GM23338 (cell line): Measurements from ENCODE around the gene PAK1IP1. TPM values are rescaled to one million over a fixed set of nuclear protein-coding genes. Genes with fewer than 3 reads are reported as not detected.

ENCODE experiments used
- ATAC-seq: fragments of 200-7000 bp; cut with Tn5 transposase; 3 replicates; pipeline ENCODE4 v1.9.1; 2020
- DNase-seq: peaks from one replicate; pipeline ENCODE4 v3.0.0-alpha.2; 2015; ENCODE audit warnings: low spot score
- H2AFZ ChIP-seq: fragments of 200-600 bp; sonication (generic); 2 replicates; pipeline ENCODE4 v1.8.0; 2016; ENCODE audit warnings: antibody characterized with exemption, mild to moderate bottlenecking, moderate library complexity
- H3F3A ChIP-seq: fragments of 200-600 bp; sonication (generic); replicated peaks from 2 replicates; pipeline ENCODE4 v1.8.0; 2017; ENCODE audit warnings: antibody characterized with exemption, mixed run types, low read depth
- H3K27ac ChIP-seq: fragments of 200-600 bp; sonication (generic); 2 replicates; pipeline ENCODE4 v1.6.1; 2016; ENCODE audit warnings: low read depth
- H3K27me3 ChIP-seq: fragments of 200-600 bp; sonication (generic); 2 replicates; pipeline ENCODE4 v1.8.0; 2016; ENCODE audit warnings: mild to moderate bottlenecking, mixed run types, moderate library complexity; ENCODE audit not compliant: insufficient read depth
- H3K36me3 ChIP-seq: fragments of 200-600 bp; sonication (generic); 2 replicates; pipeline ENCODE4 v1.8.0; 2016; ENCODE audit warnings: mild to moderate bottlenecking; ENCODE audit not compliant: insufficient read depth
- H3K4me1 ChIP-seq: fragments of 200-600 bp; sonication (generic); 2 replicates; pipeline ENCODE4 v1.8.0; 2016; ENCODE audit warnings: mild to moderate bottlenecking, moderate library complexity; ENCODE audit not compliant: insufficient read depth
- H3K4me2 ChIP-seq: fragments of 200-600 bp; sonication (generic); 2 replicates; pipeline ENCODE4 v1.7.1; 2017; ENCODE audit warnings: mixed run types
- H3K4me3 ChIP-seq: fragments of 200-600 bp; sonication (generic); 2 replicates; pipeline ENCODE4 v1.6.1; 2016; ENCODE audit warnings: mixed run types
- H3K79me2 ChIP-seq: fragments of 200-600 bp; sonication (generic); replicated peaks from 2 replicates; pipeline ENCODE4 v1.8.0; 2017; ENCODE audit warnings: mild to moderate bottlenecking; ENCODE audit not compliant: insufficient read depth
- H3K9me2 ChIP-seq: fragments of 200-600 bp; sonication (generic); 2 replicates; pipeline ENCODE4 v1.8.0; 2017; ENCODE audit not compliant: insufficient read depth
- H4K20me1 ChIP-seq: fragments of 200-600 bp; sonication (generic); replicated peaks from 2 replicates; pipeline ENCODE4 v1.8.0; 2017; ENCODE audit warnings: mild to moderate bottlenecking; ENCODE audit not compliant: insufficient read depth
- H3K27ac Mint-ChIP-seq: 2 replicates; pipeline ENCODE4 v1.8.0; 2020; ENCODE audit warnings: inconsistent platforms, mild to moderate bottlenecking, moderate library complexity, mixed read lengths
- H3K27me3 Mint-ChIP-seq: 3 replicates; pipeline ENCODE4 v1.8.0; 2022; ENCODE audit warnings: low read depth, mild to moderate bottlenecking, moderate library complexity, mixed read lengths, inconsistent platforms; ENCODE audit not compliant: insufficient read depth, poor library complexity
- H3K36me3 Mint-ChIP-seq: 3 replicates; pipeline ENCODE4 v1.8.0; 2021; ENCODE audit warnings: low read depth, mild to moderate bottlenecking, inconsistent platforms, moderate library complexity, mixed read lengths
- H3K4me1 Mint-ChIP-seq: 3 replicates; pipeline ENCODE4 v1.8.0; 2020; ENCODE audit warnings: mild to moderate bottlenecking, inconsistent platforms, mixed read lengths
- H3K4me3 Mint-ChIP-seq: 3 replicates; pipeline ENCODE4 v1.8.0; 2021; ENCODE audit warnings: moderate library complexity, mild to moderate bottlenecking, inconsistent platforms, mixed read lengths
- H3K9me3 Mint-ChIP-seq: 3 replicates; pipeline ENCODE4 v1.8.0; 2020; ENCODE audit warnings: moderate library complexity, mild to moderate bottlenecking, inconsistent platforms, mixed read lengths
- CREB1 ChIP-seq: fragments of 250-450 bp; sonication (Bioruptor Pico); IDR thresholded peaks from 2 replicates; pipeline ENCODE4 v1.5.0; 2020; ENCODE audit warnings: low read depth, mild to moderate bottlenecking, moderate library complexity
- EZH2phosphoT487 ChIP-seq: fragments of 200-600 bp; sonication (generic); IDR thresholded peaks from one replicate; pipeline ENCODE4 v1.8.1; 2018; ENCODE audit warnings: antibody characterized with exemption; ENCODE audit not compliant: unreplicated experiment
- NANOG ChIP-seq: IDR thresholded peaks from 2 replicates; pipeline ENCODE4 v1.6.1; 2016; ENCODE audit warnings: antibody characterized with exemption, borderline replicate concordance
- POLR2AphosphoS5 ChIP-seq: IDR thresholded peaks from 2 replicates; pipeline ENCODE4 v1.6.1; 2016; ENCODE audit warnings: antibody characterized with exemption, low read depth
- STAT1 ChIP-seq: IDR thresholded peaks from one replicate; pipeline ENCODE4 v1.6.1; 2016; ENCODE audit warnings: antibody characterized with exemption; ENCODE audit not compliant: unreplicated experiment
- ZNF331 ChIP-seq: fragments of 250-450 bp; sonication (Bioruptor Pico); IDR thresholded peaks from 2 replicates; pipeline ENCODE4 v1.5.0; 2020; ENCODE audit warnings: low read depth, mild to moderate bottlenecking, moderate library complexity
- polyA plus RNA-seq: library from polyadenylated mRNA; unstranded; fragments of >200 nt; fragmentation: Nextera tagmentation; extraction: Ambion mirVana; gene quantifications from 2 replicates; pipeline ENCODE4 v1.2.1, GENCODE V29; 2016
- total RNA-seq: library from RNA; depleted of rRNA; stranded (reverse); fragments of >200 nt; shearing (Covaris generic); gene quantifications from 2 replicates; pipeline ENCODE4 v1.2.3, GENCODE V29; 2014
- TF ChIP-seq, protein P1 (sequence below): IDR thresholded peaks from one replicate; pipeline ENCODE4 v1.6.1; 2018; ENCODE audit warnings: antibody characterized with exemption; ENCODE audit not compliant: unreplicated experiment
- TF ChIP-seq, protein P2 (sequence below), 2 experiments: fragments of 200-600 bp in 1 of 2; sonication (generic) in 1 of 2; conservative IDR thresholded peaks; 2 replicates each; pipeline versions ENCODE4 v1.5.1 to v1.6.1; 2016 to 2017; ENCODE audit warnings: antibody characterized with exemption in 2 of 2, low read depth in 2 of 2, mild to moderate bottlenecking in 2 of 2, moderate library complexity in 1 of 2

PAK1IP1 gene
- total and polyA plus RNA-seq, 2 experiments from 2014 or later: 45.5 to 93.2 TPM

DNA sequence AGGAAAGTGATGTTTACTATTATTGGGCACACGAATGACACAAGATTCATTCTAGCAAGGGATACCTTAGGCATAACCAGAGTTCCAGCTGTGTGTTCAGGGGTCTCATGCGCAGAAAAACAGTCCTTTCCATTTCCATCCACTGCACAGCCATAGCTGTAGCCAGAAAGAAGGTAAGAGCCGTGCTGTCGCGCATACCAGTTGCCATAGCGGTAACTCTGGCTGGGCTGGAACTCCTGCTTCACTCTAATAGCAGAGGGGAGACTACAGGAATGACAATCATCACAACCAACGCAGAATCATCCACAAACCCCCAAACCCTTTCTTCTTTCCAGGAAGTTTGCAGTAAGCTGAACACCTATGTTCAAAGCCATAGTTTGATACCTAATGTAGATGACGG lies 7.9 kb upstream of the PAK1IP1 start (continued):
- TF ChIP-seq, protein P1, sequence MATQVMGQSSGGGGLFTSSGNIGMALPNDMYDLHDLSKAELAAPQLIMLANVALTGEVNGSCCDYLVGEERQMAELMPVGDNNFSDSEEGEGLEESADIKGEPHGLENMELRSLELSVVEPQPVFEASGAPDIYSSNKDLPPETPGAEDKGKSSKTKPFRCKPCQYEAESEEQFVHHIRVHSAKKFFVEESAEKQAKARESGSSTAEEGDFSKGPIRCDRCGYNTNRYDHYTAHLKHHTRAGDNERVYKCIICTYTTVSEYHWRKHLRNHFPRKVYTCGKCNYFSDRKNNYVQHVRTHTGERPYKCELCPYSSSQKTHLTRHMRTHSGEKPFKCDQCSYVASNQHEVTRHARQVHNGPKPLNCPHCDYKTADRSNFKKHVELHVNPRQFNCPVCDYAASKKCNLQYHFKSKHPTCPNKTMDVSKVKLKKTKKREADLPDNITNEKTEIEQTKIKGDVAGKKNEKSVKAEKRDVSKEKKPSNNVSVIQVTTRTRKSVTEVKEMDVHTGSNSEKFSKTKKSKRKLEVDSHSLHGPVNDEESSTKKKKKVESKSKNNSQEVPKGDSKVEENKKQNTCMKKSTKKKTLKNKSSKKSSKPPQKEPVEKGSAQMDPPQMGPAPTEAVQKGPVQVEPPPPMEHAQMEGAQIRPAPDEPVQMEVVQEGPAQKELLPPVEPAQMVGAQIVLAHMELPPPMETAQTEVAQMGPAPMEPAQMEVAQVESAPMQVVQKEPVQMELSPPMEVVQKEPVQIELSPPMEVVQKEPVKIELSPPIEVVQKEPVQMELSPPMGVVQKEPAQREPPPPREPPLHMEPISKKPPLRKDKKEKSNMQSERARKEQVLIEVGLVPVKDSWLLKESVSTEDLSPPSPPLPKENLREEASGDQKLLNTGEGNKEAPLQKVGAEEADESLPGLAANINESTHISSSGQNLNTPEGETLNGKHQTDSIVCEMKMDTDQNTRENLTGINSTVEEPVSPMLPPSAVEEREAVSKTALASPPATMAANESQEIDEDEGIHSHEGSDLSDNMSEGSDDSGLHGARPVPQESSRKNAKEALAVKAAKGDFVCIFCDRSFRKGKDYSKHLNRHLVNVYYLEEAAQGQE: no peak
- TF ChIP-seq NANOG: no peak
- TF ChIP-seq, protein P2, sequence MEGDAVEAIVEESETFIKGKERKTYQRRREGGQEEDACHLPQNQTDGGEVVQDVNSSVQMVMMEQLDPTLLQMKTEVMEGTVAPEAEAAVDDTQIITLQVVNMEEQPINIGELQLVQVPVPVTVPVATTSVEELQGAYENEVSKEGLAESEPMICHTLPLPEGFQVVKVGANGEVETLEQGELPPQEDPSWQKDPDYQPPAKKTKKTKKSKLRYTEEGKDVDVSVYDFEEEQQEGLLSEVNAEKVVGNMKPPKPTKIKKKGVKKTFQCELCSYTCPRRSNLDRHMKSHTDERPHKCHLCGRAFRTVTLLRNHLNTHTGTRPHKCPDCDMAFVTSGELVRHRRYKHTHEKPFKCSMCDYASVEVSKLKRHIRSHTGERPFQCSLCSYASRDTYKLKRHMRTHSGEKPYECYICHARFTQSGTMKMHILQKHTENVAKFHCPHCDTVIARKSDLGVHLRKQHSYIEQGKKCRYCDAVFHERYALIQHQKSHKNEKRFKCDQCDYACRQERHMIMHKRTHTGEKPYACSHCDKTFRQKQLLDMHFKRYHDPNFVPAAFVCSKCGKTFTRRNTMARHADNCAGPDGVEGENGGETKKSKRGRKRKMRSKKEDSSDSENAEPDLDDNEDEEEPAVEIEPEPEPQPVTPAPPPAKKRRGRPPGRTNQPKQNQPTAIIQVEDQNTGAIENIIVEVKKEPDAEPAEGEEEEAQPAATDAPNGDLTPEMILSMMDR (conservative IDR thresholded peaks at IDR 0.05; ENCODE audit: low read depth in 2 of 2): no peak
- no peak for TF ChIP-seq EZH2phosphoT487
- no peak for TF ChIP-seq POLR2AphosphoS5
- no peak for TF ChIP-seq ZNF331 (CRISPR knock-in tag)

- Histone ChIP-seq H3K79me2 (peaks cover 1% of the 10 kb centered on the region), H3K27me3 (no peaks in the 10 kb centered on the region), H3K4me2 (0 out of 2 replicates have a peak overlapping the region, but pooled peaks have one; percentile 34), H3K4me3 (no peak overlapping the region), H3F3A (peaks cover under 1% of the 10 kb centered on the region; the same call in 1 of the 2 replicates), H3K9me2 (0 out of 2 replicates have a peak, but pooled peaks cover 6% of the 10 kb centered on the region), H3K36me3 (no peaks in the 10 kb centered on the region), H3K27ac (no peak overlapping the region), H2AFZ (no peak overlapping the region), H4K20me1 (no peaks in the 10 kb centered on the region), H3K4me1 (peaks cover 17% of the 10 kb centered on the region)
- TF ChIP-seq STAT1 (no peak), CREB1 (CRISPR knock-in tag) (no peak), NANOG (no peak), POLR2AphosphoS5 (no peak)
- Mint-ChIP-seq H3K4me3 (peak overlapping the region; percentile 17; the same call in 1 of the 3 replicates), H3K4me1 (peaks cover 27% of the 10 kb centered on the region), H3K9me3 (peaks cover 5% of the 10 kb centered on the region; the same call in 2 of the 3 replicates), H3K27me3 (no peaks in the 10 kb centered on the region), H3K36me3 (peaks cover 3% of the 10 kb centered on the region; the same call in 2 of the 3 replicates), H3K27ac (no peak overlapping the region; the same call in 1 of the 2 replicates)
- DNase-seq (peak; percentile 30), ATAC-seq (peak; percentile 74)
Observed at GRCh38 chr6:10687582-10687981, 7.2 kb upstream of the PAK1IP1 start.
